GM12865 (cell line): ENCODE measurements around the gene NANOG.
"Not testable (repeated sequence)": the region's sequence is repeated elsewhere in the genome, so short reads cannot be mapped to it uniquely, and the experiment has no call there.

Experiments
- DNase-seq: peaks from one replicate; pipeline ENCODE4 v3.0.0; 2010; ENCODE audit warnings: low read depth
- H3K4me3 ChIP-seq: 2 replicates; pipeline ENCODE4 v1.5.1; 2011; ENCODE audit warnings: mild to moderate bottlenecking, low read depth, low read length, control low read depth
- TF ChIP-seq, protein P1 (sequence below): IDR thresholded peaks from 2 replicates; pipeline ENCODE4 v1.5.1; 2011; ENCODE audit warnings: low read length, control low read depth, low read depth, inconsistent platforms; ENCODE audit not compliant: insufficient read depth; ENCODE audit errors: missing control alignments

The NANOG gene

GRCh38 chr12:7788294-7788660, 925 bp upstream of the NANOG start:
- H3K4me3 ChIP-seq, result no peak overlapping the region
- TF ChIP-seq, protein P1, sequence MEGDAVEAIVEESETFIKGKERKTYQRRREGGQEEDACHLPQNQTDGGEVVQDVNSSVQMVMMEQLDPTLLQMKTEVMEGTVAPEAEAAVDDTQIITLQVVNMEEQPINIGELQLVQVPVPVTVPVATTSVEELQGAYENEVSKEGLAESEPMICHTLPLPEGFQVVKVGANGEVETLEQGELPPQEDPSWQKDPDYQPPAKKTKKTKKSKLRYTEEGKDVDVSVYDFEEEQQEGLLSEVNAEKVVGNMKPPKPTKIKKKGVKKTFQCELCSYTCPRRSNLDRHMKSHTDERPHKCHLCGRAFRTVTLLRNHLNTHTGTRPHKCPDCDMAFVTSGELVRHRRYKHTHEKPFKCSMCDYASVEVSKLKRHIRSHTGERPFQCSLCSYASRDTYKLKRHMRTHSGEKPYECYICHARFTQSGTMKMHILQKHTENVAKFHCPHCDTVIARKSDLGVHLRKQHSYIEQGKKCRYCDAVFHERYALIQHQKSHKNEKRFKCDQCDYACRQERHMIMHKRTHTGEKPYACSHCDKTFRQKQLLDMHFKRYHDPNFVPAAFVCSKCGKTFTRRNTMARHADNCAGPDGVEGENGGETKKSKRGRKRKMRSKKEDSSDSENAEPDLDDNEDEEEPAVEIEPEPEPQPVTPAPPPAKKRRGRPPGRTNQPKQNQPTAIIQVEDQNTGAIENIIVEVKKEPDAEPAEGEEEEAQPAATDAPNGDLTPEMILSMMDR, result no peak
- no peak for DNase-seq

DNA sequence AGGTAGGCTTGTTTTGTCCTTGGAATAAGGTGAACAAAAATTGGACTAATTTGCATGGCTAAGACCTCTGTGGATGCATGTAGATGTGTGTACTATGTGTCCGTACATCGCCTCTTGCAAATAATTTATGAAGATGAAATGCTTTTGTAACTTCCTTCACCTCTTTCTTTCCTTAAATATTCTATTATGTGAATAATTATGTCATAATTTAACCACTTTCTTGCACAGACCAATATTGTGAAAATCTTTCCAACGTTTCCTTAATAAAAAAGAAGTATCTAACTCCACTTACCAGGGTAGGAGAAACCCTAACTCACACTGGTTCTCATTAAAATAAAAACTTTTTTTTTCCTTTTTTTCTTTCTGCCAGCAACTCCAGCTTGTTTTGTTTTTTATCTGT, 4.0 kb downstream of the NANOG start:
- H3K4me3 ChIP-seq, result no peak overlapping the region
- no peak for DNase-seq
- TF ChIP-seq, protein P1, result no peak

GRCh38 chr12:7797269-7797668, 8.1 kb downstream of the NANOG start:
- not testable (repeated sequence) for DNase-seq, H3K4me3 ChIP-seq

GRCh38 chr12:7797698-7798398, 8.6 kb downstream of the NANOG start:
- DNase-seq, result no peak
- H3K4me3 ChIP-seq, result no peak overlapping the region
- TF ChIP-seq, protein P1, result no peak

DNA sequence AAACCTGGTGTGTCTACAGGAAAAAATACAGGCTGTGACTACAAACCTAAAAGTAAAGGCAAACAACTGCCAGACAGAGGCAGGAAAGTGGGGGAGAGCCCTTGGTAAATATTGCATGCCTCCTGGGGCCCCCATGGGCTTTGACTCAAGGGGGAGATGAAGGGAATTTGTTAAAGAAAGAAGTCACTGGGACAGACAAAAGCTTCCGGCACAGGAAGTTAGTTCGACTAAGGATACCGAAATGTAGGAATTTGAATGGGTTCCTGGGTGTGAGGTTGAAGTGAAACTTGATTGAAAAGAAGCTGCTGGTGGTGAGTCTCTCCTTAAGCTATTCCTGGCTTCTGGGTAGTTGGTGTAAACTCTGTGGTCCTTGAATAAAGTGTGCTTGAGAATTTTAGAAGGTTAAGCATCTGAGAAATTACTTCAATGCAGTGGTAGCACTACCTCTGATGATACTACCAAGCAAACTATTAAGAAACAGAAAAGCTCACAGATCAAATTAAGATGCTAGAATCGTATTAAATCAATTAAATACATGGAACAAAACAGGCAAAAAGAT, 9.6 kb downstream of the NANOG start:
- DNase-seq, H3K4me3 ChIP-seq: not testable (repeated sequence)

DNA sequence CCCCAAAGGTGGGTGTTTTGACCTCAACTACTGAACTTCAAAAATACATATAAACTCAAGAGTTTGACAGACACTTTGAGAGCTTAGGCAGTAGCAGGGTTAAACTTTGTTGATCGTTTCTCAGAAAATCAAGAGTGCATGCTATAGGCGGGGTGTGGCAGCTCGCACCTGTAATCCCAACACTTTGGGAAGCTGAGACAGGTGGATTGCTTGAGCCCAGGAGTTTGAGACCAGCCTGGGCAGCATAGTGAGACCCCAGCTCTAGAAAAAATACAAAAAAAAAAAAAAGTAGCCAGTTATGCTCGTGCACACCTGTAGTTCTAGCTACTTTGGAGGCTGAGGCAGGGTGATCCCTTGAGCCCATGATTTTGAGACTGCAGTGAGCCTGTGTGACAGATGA, 12.3 kb downstream of the NANOG start:
- TF ChIP-seq, protein P1, result no peak
- no peak overlapping the region for H3K4me3 ChIP-seq
- no peak for DNase-seq

- H3K4me3 ChIP-seq, result not testable (repeated sequence)
Observed at GRCh38 chr12:7806319-7806718, 17.1 kb downstream of the NANOG start.

DNA sequence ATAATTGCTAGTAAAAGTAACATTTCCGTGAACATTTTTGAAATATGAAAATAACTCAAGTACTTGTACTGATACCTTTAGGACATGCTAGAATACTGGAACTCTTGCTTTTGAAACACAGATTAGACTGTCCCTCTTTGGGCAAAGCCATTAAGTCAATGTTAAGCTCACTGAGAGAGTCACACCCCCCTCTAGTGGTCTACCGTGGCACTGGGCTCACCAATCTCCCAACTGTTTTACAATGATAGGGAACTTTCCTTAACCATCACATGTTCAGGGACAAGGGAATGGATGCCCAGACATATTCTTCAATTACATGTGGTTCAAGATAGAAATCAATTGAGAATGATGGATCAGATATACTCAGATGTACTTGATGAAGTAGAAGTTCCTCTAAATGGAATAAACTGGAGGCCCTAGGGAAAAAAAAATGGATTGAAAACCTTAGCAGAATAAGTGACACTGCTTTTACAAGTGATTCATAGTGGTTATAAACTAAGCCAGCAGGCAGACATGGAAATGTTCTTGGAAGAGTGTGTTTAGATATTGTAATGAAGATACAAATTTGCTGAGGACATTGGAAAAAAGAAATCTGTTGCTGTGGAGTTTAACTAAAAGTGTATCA, 17.8 kb downstream of the NANOG start:
- no peak overlapping the region for H3K4me3 ChIP-seq
- TF ChIP-seq, protein P1, result peak; percentile 94
- DNase-seq, result peak; percentile 67

More at GRCh38 chr12:7806319-7806718, 17.1 kb downstream of the NANOG start:
- DNase-seq, result not testable (repeated sequence)

GRCh38 chr12:7825754-7826153, 36.6 kb downstream of the NANOG start:
- not testable (repeated sequence) for H3K4me3 ChIP-seq, DNase-seq

DNA sequence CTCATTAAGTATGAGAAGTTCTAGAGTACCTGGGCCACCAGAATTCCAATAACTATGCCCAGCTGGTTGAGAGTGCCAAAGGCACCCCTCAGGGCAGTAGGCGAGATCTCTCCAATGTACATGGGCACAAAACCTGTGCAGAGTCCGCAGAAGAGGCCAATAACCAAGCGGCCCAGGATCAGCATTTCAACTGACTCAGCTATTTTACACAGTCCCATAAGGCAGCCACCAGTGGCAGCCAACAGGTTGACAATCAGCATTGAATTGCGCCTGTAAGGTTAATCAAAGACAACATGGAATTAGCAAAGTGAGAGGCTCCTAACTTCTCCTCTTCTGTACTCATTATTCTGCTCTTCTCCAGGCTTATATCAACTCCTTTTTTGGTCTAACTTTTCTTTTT, 40.5 kb downstream of the NANOG start:
- not testable (repeated sequence) for H3K4me3 ChIP-seq, DNase-seq
